GM18498 (cell line): ENCODE data around the gene ADGRF1.

Experiments
- ATAC-seq: cut with Tn5 transposase; IDR thresholded peaks from one replicate; pipeline ENCODE4 v1.9.1; 2021; ENCODE audit warnings: mild to moderate bottlenecking, moderate library complexity; ENCODE audit not compliant: unreplicated experiment

Gene ADGRF1

GRCh38 chr6:46985943-46986342 lies 56.2 kb downstream of the ADGRF1 start:
- no peak for ATAC-seq

GRCh38 chr6:46983007-46983411 lies 59.1 kb downstream of the ADGRF1 start:
- ATAC-seq: no peak

DNA sequence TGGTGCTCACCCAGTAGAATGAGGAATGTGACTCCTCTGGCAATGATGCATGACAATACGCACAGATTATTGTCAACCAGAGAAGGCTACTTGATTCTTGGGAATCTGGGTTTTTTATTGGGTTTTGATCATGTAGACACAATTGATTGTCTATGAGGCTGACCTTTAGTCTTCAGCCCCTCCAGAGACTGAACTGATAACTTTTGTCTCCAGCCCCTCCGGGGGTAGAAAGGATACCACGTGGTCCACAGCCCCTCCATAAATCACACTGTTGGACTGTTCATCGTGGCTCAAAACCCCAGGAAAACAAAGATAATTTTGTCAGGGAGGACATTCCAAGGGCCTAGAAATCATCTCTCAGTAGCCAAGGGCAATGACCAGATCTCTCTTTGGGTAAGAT lies 62.9 kb downstream of the ADGRF1 start:
- ATAC-seq: no peak

GRCh38 chr6:46974786-46975185 lies 67.3 kb downstream of the ADGRF1 start:
- ATAC-seq: no peak

GRCh38 chr6:46973029-46973428 lies 69.1 kb downstream of the ADGRF1 start:
- no peak for ATAC-seq

- no peak for ATAC-seq
These were observed 69.6 kb downstream of the ADGRF1 start for GRCh38 chr6:46972531-46972930.

GRCh38 chr6:46969206-46969605 lies 72.9 kb downstream of the ADGRF1 start:
- ATAC-seq: no peak

- no peak for ATAC-seq
These were observed 74.2 kb downstream of the ADGRF1 start for GRCh38 chr6:46967826-46968349.

DNA sequence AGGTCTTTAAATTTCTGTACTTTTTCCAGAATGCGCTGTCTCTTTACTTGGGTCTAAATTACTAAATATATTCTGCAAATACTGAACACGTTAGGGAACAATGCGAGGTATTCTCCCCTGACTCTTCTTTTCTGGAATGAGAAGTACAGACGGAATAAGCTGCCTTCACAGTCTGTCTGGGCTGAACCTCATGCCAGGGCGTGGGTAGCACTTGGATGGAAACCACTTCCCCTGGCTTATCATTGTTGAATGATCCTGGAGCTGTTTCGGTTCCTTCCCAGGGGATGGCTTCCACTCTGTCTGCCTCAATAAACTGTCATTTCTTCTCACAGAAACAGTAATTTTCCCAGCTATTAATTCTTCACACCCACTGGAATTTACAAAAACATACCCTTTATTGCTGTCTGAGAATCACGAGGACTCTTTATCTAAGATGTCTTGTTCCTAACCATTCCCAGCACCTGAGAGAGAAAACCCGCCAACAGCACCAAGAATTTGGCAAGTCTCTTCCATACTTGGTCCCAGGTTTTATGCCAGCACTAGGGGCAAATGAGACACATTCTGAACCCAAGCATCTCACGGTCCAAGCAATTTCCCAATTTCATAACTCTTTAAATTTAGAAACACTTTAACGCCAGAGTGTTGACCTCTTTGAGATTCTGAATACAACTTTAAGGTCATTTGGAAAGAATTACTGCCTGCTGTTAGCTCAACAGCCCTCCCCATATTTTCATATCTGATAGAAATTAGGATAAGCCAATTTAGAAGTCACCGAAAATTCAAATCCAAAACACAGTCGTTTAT lies 77.2 kb downstream of the ADGRF1 start:
- ATAC-seq: no peak

DNA sequence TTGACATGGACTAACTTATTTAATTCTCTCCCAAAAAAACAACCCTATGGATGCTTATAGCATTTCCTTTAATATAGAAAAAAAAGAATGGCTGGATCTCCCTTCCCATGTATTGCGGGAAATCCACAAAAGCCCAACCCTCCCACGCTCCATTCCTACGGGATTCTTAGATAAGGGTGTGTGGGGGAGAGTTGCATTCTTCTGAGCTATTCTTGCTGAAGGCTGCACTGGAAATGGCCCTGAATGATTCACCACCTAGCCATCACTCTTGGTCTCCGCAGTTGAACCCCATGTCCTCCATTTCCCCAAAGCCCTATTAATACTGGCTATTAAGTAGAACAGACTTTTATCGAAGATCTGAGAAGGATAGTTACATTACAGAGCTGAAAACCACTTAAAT lies 78.5 kb downstream of the ADGRF1 start:
- ATAC-seq: no peak

DNA sequence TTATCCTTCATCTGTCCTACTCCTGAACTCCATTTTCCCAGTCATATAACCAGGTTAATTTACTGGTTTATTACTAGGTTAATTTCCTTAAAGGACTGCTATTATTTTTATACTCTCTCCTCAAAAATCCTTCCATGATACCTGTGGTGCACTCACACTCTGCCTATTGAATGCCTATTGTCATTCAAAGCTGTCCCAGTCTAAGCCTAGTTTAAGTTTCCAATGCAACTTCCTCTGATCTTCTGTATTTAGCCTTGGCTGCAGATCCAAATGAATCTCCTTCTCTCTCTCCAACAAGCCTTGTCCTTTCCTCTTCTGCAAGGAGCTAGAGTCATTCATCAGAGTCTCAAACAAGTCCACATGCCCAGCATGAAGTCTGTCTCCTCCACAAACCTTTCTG lies 79.1 kb downstream of the ADGRF1 start:
- ATAC-seq: no peak

DNA sequence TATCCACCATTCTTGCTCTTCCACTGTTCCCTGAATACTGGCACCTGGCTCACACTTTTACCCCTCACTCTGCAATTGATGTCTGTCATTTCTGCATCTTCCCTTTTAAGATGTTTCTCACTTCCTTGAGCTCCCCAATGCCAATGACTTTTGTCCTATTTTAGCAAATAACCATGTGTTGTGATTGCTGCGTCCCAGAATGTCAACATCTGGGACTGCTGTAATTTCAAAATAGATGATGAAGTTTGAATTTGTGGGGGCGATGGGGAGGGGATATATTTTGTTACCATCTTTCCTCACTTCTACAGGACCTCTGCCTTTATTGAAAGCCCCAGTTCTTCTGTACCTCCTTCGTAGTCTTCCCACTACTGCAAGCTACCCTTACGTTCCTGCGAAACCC lies 80.4 kb downstream of the ADGRF1 start:
- no peak for ATAC-seq

- ATAC-seq: no peak
These were observed 80.9 kb downstream of the ADGRF1 start for GRCh38 chr6:46961232-46961631.

DNA sequence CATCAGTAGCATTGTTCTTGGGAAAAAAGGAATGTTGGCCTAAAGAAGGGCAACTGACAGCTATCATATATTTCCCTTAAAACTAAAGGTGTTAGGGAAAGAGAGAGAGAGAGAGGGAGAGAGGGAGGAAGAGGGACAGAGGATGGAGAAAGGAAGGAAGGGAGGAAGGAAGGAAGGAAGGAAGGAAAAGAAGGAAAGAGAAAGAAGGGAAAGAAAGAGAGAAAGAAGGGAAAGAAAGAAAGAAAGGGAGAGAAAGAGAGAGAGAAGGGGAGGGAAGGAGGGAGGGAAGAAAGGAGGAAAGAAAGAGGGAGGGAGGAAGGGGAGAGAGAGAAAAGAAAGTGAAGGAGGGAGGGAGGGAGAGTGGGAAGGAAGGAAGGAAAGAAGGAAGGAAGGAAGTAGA lies 82.7 kb downstream of the ADGRF1 start:
- no peak for ATAC-seq

GRCh38 chr6:46956409-46956808 lies 85.7 kb downstream of the ADGRF1 start:
- ATAC-seq: no peak

DNA sequence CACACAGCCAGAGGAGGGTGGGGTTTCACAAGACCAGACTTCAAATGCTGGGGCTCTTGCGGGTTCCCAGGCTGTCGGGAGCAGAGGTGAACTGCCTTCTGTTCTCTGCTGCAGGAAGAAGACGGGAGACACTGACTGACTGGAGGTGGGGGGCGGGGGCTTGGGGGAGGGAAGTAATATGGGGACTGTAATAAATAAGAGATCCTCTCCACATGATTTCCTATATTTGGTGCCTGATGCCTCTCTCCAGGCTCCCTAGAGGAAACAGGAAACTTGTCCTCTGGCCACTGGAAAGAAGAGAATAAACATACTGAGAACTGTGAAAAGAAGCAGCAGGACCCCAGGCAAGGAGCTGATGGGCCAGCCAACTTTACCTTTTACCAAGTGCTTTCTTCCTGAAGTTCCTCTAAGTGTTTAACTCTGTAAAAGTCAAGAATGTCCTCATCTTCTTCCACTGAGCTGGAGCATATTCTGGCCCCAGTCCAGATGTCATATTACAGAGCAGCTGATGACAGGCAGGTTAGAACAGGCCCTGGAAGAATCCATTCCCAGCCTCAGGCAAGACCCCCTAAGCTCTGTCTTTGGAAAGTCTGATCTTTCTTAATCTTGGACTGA lies 87.2 kb downstream of the ADGRF1 start:
- no peak for ATAC-seq

DNA sequence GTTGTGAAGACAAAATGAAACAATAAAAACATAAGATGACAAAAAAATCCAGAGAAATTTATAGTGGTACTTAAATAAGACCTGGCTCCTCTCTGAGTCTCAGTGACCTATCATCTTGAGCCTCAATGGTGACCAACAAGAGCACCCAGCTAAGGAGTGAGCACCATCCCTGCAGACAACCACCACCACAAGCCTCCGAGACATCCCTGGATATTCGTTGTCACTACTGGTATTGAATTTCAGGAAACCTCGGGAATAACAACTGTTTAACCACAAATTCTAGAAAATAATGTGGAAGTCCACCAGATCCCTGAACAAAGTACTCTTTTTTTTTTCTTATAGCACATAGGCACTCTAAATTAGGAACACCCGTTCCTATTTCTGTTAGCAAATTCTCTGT lies 88.2 kb downstream of the ADGRF1 start:
- ATAC-seq: no peak

DNA sequence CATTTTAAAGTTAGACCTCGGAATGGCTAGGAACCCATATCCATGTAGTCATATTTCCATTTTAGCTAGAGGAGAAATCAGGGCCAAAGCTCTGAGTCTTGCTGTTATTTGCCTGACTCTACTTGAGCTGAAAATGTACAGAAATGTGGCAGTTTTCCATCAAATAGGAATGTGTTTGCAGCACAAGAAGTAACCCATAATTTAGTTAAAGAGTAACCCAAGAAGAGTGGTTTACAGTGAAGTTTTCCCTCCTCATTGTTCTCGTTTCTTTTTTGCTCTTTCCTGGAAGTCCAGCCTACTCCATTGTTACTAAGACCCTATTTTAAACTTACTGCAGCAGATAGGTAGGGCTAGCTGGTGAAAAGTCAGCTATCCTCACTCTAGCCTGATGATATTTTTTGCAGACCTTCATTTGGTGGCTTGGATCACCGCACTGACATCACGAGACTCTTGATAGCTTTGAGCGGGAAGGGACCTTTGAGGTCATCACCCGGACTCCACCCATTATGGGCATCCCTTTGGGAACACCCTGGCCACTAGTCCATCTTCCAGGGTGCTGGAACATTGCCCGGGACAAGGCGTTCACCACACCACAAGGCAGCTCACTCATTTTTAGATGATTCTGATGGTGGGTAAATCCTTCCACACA lies 92.4 kb downstream of the ADGRF1 start:
- ATAC-seq: no peak

GRCh38 chr6:46948699-46949098 lies 93.4 kb downstream of the ADGRF1 start:
- no peak for ATAC-seq
